Stomach (tissue), 9 donors: ENCODE data around the gene CARD8. TPM values are rescaled to one million over a fixed set of nuclear protein-coding genes. Genes with fewer than 3 reads are reported as not detected.

Source experiments
- DNase-seq, 2 donors: peaks; one replicate each; pipeline versions ENCODE4 v3.0.0 to v3.0.0-alpha.2; 2013 to 2019
- H3K27ac ChIP-seq, 5 donors: fragments of 200-600 bp in 4 of 5; sonication (generic) in 4 of 5; one replicate each; pipeline ENCODE4 v1.5.1; 2013 to 2019; ENCODE audit warnings: mild to moderate bottlenecking in 1 of 5, moderate library complexity in 1 of 5
- H3K27me3 ChIP-seq, 3 donors: fragments of 200-600 bp; sonication (generic); one replicate each; pipeline ENCODE4 v1.5.1; 2017 to 2019; ENCODE audit warnings: mixed run types in 1 of 3
- H3K36me3 ChIP-seq, 4 donors: fragments of 200-600 bp; sonication (generic); 1 replicate in 3 of 4; 2 replicates in 1 of 4; pipeline ENCODE4 v1.5.1; 2016 to 2019
- H3K4me1 ChIP-seq, 4 donors: fragments of 200-600 bp; sonication (generic); one replicate each; pipeline ENCODE4 v1.5.1; 2016 to 2019
- H3K4me3 ChIP-seq, 4 donors: fragments of 200-600 bp; sonication (generic) in 3 of 4; one replicate each; pipeline ENCODE4 v1.5.1; 2016 to 2019; ENCODE audit warnings: mild to moderate bottlenecking in 1 of 4
- H3K9me3 ChIP-seq, 4 donors: fragments of 200-600 bp; sonication (generic); one replicate each; pipeline ENCODE4 v1.5.1; 2016 to 2019
- EP300 ChIP-seq: sonication (generic); formaldehyde crosslinking; IDR thresholded peaks from one replicate; pipeline ENCODE4 v1.6.1; 2017; ENCODE audit warnings: antibody characterized with exemption
- POLR2A ChIP-seq, 4 donors: fragments of 450-650 bp; IDR thresholded peaks; one replicate each; pipeline ENCODE4 v1.6.1; 2016; ENCODE audit warnings: antibody characterized with exemption in 4 of 4, control low read depth in 2 of 4, mild to moderate bottlenecking in 1 of 4, moderate library complexity in 1 of 4
- POLR2AphosphoS5 ChIP-seq, 3 donors: sonication (generic); formaldehyde crosslinking; IDR thresholded peaks; one replicate each; pipeline ENCODE4 v1.6.1; 2016; ENCODE audit warnings: antibody characterized with exemption in 3 of 3
- WGBS, 5 donors: extraction: QIAGEN DNeasy Blood & Tissue Kit in 3 of 5; methylation state at CpG; one replicate each; pipeline versions ENCODE4 v1.1.5 to v1.1.7; 2013 to 2018; 5-methylcytosine and 5-hydroxymethylcytosine counted together
- intact Hi-C: fragments of 100-400 bp; cut with DNase I; formaldehyde crosslinking; loops from one replicate; pipeline ENCODE4 v1.15.1; 2023; ENCODE audit warnings: low total_unique reads
- polyA plus RNA-seq, 3 donors: library from polyadenylated mRNA; stranded (reverse); fragments of 200-250 nt; gene quantifications; one replicate each; pipeline ENCODE4 v1.2.3, GENCODE V29; 2013
- total RNA-seq, 5 donors: library from RNA; depleted of rRNA; stranded (reverse); fragments of >200 nt; gene quantifications; one replicate each; pipeline versions ENCODE4 v1.1.0 to v1.2.3, GENCODE V29; 2014 to 2016
- TF ChIP-seq, protein P1 (sequence below), 7 experiments: fragments of 450-650 bp in 4 of 7; fragments of 200-600 bp in 3 of 7; sonication (generic) in 3 of 7; IDR thresholded peaks; one replicate each; pipeline ENCODE4 v1.5.1; 2016 to 2019; ENCODE audit warnings: antibody characterized with exemption in 7 of 7, control low read depth in 2 of 7, mild to moderate bottlenecking in 1 of 7
- donor health status: healthy with polysubstance abuse.
- donor health status: Bipolar disorder and iron deficiency.
- donor health status: healthy.

Gene CARD8
- total and polyA plus RNA-seq, 8 donors: 5.2 to 63.6 (median 25.8) TPM

DNA sequence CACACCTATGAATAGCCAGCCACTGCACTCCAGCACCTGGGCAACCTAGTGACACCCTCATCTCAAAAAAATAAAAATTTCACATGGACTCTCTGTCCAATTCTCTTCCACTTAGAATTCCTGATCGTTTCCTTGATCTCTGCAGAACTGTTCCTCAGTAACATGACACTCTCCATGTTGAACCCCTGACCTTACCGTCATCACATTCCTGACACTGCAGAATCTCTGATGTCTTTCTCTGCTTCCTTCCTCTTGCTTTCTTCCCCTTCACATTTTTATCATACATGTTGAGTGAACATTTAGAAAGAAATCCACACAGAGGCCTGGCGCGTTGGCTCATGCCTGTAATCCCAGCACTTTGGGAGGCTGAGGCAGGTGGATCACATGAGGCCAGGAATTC, 29.2 kb upstream of the CARD8 start:
- H3K9me3 ChIP-seq: peaks cover 0 to 29% (median 22%) of the 10 kb centered on the region in 4 donors
- intact Hi-C loops: no loop called here
- no peaks in the 10 kb centered on the region for H3K4me1 ChIP-seq
- peaks cover 0 to under 1% (median 0%) of the 10 kb centered on the region in 3 donors for H3K27me3 ChIP-seq
- DNase-seq: no peak
- no peak overlapping the region for H3K4me3 ChIP-seq
- H3K36me3 ChIP-seq: peaks cover 0 to 30% (median 0%) of the 10 kb centered on the region in 4 donors
- no peak for TF ChIP-seq POLR2AphosphoS5 (IDR thresholded peaks at IDR 0.05)
- H3K27ac ChIP-seq: no peak overlapping the region
- WGBS, 5 donors: 75 to 83% (median 79%) methylated on average over 4 of the region's 4 CpGs

DNA sequence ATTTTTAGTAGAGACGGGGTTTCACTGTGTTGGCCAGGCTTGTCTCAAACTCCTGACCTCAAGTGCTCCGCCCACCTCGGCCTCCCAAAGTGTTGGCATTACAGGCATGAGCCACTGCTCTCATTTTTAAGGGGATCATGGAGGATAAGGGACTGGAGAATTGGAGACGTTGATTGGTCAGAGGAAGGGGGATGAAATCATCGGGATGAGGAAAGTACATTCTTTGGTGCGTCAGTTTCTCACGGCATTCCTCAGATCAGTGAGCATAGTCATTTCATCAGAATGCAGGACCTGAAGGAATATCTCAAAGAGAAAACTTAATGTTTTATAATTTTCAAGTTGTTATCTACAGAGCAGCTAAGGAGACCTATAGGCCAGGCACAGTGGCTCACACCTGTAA, 28.2 kb upstream of the CARD8 start:
- Histone ChIP-seq H3K27ac (no peak overlapping the region), H3K36me3 (peaks cover 0 to 30% (median 0%) of the 10 kb centered on the region in 4 donors), H3K4me1 (no peaks in the 10 kb centered on the region), H3K9me3 (peaks cover 0 to 29% (median 22%) of the 10 kb centered on the region in 4 donors), H3K4me3 (no peak overlapping the region), H3K27me3 (no peaks in the 10 kb centered on the region)
- WGBS, 5 donors: 92 to 96% (median 95%) methylated on average over 7 of the region's 7 CpGs
- TF ChIP-seq POLR2AphosphoS5 (IDR thresholded peaks at IDR 0.05): no peak
- TF ChIP-seq, protein P1, sequence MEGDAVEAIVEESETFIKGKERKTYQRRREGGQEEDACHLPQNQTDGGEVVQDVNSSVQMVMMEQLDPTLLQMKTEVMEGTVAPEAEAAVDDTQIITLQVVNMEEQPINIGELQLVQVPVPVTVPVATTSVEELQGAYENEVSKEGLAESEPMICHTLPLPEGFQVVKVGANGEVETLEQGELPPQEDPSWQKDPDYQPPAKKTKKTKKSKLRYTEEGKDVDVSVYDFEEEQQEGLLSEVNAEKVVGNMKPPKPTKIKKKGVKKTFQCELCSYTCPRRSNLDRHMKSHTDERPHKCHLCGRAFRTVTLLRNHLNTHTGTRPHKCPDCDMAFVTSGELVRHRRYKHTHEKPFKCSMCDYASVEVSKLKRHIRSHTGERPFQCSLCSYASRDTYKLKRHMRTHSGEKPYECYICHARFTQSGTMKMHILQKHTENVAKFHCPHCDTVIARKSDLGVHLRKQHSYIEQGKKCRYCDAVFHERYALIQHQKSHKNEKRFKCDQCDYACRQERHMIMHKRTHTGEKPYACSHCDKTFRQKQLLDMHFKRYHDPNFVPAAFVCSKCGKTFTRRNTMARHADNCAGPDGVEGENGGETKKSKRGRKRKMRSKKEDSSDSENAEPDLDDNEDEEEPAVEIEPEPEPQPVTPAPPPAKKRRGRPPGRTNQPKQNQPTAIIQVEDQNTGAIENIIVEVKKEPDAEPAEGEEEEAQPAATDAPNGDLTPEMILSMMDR (IDR thresholded peaks at IDR 0.05): no peak
- no peak for TF ChIP-seq EP300
- no peak for TF ChIP-seq POLR2A (IDR thresholded peaks at IDR 0.05)
- DNase-seq: no peak
- intact Hi-C loops: no loop called here

DNA sequence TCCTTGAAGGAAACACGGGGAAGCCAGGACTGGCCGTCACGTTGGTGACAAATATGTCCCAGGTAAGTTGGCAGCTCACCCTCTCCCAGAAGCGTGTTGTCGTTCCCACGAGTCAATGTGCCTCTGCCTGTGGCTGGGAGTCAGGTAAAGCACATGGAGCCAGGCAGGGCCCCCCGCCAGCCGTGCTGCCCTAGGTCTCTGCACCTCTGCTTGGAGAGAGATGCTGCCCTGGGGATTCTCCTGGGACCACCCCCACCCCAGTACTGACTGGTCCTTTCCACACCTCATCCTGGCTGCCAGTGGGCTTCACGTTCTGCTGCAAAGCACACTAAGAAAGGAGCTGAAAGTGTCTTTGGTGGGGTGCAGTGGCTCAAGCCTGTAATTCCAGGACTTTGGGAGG, 24.0 kb upstream of the CARD8 start:
- WGBS, 5 donors: 66 to 81% (median 72%) methylated on average over 9 of the region's 9 CpGs
- intact Hi-C loops: no loop called here
- DNase-seq: no peak
- H3K27ac ChIP-seq: no peak overlapping the region
- no peaks in the 10 kb centered on the region for H3K4me1 ChIP-seq
- peaks cover 0 to 4% (median 0%) of the 10 kb centered on the region in 3 donors for H3K27me3 ChIP-seq
- H3K4me3 ChIP-seq: no peak overlapping the region
- TF ChIP-seq POLR2AphosphoS5 (IDR thresholded peaks at IDR 0.05) (no peak), POLR2A (IDR thresholded peaks at IDR 0.05) (no peak), EP300 (no peak)
- TF ChIP-seq, protein P1 (IDR thresholded peaks at IDR 0.05): no peak
- peaks cover 0 to 16% (median 10%) of the 10 kb centered on the region in 4 donors for H3K9me3 ChIP-seq
- peaks cover 0 to 15% (median 0%) of the 10 kb centered on the region in 4 donors for H3K36me3 ChIP-seq

DNA sequence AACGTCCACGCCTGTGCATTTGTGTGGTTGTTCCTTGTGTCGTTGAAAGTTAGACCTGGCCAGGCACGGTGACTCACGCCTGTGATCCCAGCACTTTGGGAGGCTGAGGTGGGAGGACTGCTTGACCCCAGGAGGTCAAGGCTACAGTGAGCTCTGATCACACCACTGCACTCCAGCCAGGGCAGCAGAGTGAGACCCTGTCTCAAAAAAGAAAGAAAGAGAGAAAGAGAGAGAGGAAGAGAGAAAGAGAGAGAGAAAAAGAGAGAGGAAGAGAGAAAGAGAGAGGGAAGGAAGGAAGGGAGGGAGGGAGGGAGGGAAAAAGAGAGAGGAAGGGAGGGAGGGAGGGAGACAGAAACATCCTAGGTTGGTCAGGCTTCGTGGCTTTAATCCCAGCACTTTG, 19.2 kb upstream of the CARD8 start:
- Histone ChIP-seq H3K4me1 (peaks cover 10 to 20% (median 18%) of the 10 kb centered on the region in 4 donors), H3K4me3 (no peak overlapping the region), H3K36me3 (no peaks in the 10 kb centered on the region), H3K27ac (no peak overlapping the region), H3K9me3 (no peaks in the 10 kb centered on the region), H3K27me3 (peaks cover 0 to 36% (median 13%) of the 10 kb centered on the region in 3 donors)
- 72 to 83% (median 78%) methylated on average over 6 of the region's 6 CpGs for WGBS, 5 donors
- TF ChIP-seq POLR2A (IDR thresholded peaks at IDR 0.05): no peak
- TF ChIP-seq, protein P1 (IDR thresholded peaks at IDR 0.05): no peak
- no peak for DNase-seq
- intact Hi-C loops: no loop called here

DNA sequence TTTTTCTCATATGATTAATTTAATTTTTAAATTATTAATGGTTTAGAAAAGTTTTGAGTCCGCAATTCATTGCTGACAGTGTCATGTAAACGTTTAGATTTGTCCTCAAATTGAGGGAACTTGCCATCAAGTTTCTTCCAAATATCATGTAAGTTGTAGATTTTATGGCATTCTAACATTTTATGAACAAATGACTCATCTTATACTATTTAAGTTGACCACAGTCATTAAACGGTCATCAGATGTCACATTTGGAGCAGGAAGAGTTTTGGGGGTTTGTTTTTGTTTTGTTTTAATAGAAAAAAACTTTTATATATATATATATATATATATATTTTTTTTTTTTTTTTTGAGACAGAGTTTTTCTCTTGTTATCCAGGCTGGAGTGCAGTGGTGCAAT, 18.5 kb upstream of the CARD8 start:
- no peak overlapping the region for H3K4me3 ChIP-seq
- H3K27ac ChIP-seq: no peak overlapping the region
- H3K4me1 ChIP-seq: peaks cover 10 to 20% (median 18%) of the 10 kb centered on the region in 4 donors
- H3K9me3 ChIP-seq: no peaks in the 10 kb centered on the region
- WGBS, 5 donors: 57 to 68% (median 65%) methylated on average over 3 of the region's 3 CpGs
- intact Hi-C loops: no loop called here
- TF ChIP-seq POLR2AphosphoS5 (IDR thresholded peaks at IDR 0.05) (no peak), POLR2A (IDR thresholded peaks at IDR 0.05) (no peak), EP300 (no peak)
- TF ChIP-seq, protein P1 (IDR thresholded peaks at IDR 0.05): no peak
- no peaks in the 10 kb centered on the region for H3K36me3 ChIP-seq
- no peak for DNase-seq
- H3K27me3 ChIP-seq: peaks cover 0 to 44% (median 13%) of the 10 kb centered on the region in 3 donors
